T-helper 9 cell (primary cell): ENCODE results near the gene CHFR.
"Not testable (repeated sequence)": the region's sequence is repeated elsewhere in the genome, so short reads cannot be mapped to it uniquely, and the experiment has no call there.

Source experiments
- DNase-seq: peaks from one replicate; pipeline ENCODE4 v3.0.0-alpha.2; 2020
- total RNA-seq, 2 donors: gene quantifications; one replicate each; lab custom pipeline; 2026; lab: John Stamatoyannopoulos, UW

The CHFR gene, protein sequence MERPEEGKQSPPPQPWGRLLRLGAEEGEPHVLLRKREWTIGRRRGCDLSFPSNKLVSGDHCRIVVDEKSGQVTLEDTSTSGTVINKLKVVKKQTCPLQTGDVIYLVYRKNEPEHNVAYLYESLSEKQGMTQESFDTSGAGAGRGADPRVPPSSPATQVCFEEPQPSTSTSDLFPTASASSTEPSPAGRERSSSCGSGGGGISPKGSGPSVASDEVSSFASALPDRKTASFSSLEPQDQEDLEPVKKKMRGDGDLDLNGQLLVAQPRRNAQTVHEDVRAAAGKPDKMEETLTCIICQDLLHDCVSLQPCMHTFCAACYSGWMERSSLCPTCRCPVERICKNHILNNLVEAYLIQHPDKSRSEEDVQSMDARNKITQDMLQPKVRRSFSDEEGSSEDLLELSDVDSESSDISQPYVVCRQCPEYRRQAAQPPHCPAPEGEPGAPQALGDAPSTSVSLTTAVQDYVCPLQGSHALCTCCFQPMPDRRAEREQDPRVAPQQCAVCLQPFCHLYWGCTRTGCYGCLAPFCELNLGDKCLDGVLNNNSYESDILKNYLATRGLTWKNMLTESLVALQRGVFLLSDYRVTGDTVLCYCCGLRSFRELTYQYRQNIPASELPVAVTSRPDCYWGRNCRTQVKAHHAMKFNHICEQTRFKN
- total RNA-seq: 79.9 to 91.4 reads per million in 2 donors

DNA sequence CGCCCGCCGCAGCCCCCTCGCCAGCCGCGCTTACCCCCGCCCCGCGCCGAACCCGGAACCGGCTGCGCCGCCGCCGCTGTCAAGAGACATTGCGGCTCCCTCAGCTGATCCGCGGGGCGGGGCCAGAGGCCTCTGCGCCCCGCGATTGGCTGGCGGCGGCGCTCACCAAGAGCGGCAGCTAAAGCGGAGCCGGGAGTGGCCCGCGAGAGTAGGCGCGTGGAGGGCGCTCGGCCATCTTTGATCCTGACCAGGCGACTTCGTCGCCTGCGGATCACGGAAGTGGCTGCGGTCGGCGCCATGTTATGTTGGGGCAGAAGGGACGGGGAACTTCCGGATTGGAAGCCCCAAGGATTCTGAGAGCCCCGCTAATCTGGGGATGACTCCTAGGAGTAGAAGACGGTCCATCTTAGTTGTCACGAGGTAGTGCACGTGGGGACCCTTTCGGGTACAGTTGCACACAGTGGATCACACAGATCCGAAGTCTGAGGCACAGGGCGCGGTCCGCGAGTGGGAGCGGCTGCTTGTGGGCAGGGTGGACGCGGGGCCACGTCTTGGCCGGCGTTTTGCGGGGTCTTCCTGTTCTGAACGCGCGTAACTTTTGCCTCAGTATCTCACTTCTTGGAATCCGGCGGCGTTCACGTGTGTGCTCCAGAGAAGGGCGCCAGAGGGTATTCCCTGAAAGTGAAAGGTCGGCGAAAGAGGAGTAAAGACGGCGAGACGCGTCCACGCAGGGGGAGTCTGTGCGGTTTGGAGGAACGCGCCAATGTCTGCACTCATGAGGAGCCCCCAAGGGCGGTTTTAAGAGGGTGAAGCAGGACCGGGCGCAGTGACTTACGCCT is at the start of gene CHFR:
CHFR (minus strand) TSS at position 93 of the 839 bp plus-strand sequence. CDS start 277 bp downstream, outside the sequence.
- peak; percentile 85 for DNase-seq

DNA sequence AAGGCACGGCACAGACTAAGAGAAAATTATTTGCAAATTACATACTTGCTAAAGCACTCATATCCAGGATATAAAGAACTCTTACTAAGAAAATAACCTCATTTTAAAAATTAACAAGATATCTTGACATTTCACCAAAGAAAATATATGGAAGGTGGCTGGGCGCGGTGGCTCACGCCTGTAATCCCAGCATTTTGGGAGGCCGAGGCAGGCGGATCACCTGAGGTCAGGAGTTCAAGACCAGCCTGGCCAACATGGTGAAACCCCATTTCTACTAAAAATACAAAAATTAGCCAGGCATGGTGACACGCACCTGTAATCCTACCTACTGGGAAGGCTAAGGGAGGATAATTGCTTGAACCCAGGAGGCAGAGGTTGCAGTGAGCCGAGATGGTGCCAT is 49.5 kb upstream of the CHFR start:
- DNase-seq: not testable (repeated sequence)

DNA sequence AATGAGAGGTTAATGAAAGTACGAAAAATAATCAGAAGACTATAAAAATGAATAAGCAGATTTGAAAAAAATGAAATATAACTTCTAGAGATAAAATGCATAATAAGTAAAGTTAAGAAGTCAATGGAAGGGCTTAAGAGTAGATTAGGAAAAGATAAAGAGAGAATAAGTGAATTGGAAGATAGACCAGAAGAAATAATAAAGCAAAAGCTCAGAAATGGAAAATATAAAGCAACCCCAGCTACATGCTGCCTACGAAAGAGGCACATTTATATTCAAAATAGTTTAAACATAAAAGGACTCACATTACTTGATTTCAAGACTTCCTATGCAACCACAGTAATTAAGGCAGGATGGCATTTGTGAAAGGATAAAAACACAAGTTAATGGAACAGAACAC is 48.8 kb upstream of the CHFR start:
- DNase-seq: no peak

DNA sequence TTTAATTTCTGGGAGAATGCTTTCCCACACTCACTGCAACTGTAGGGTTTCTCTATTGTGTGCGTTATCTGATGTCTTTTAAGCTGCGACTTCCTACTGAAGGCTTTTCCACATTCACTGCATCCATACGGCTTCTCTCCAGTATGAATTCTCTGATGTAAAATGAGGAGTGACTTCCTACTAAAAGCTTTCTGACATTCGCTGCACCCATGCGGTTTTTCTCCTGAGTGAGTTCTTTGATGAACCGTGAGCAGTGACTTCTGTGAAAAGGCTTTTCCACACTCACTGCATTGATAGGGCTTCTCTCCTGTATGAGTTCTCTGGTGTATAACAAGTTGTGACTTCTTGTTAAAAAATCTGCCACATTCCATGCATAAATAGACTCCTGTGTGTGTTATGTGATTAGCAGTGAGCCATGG is 39.0 kb upstream of the CHFR start:
- DNase-seq: no peak

DNA sequence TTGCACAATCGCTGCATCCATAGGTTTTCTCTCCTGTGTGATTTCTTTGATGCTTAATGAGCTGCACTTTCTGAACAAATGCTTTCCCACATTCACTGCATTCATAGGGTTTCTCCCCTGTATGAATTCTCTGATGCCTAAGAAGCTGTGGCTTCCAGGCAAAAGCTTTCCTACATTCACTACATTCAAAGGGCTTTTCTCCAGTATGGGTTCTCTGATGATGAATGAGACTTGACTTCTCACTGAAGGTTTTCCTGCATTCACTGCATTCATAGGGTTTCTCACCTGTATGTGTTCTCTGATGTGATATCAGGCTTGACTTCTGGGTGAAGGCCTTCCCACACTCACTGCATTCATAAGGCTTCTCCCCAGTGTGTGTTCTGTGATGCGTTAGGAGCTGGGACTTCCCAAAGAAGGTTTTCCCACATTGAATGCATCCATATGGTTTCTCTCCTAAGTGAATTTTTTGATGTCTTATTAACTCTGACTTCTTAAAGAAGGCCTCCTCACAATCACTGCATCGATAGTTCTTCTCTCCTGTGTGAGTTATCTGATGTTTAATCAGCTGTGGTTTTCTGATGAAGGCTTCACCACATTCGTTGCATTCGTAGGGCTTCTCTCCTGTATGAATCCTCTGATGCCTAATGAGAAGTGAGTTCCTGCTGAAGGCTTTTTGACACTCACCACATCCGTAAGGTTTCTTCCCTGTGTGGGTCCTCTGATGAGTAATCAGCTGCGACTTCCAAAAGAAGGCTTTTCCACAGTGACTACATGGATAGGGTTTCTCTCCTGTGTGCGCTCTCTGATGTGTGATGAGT is 38.4 kb upstream of the CHFR start:
- no peak for DNase-seq

DNA sequence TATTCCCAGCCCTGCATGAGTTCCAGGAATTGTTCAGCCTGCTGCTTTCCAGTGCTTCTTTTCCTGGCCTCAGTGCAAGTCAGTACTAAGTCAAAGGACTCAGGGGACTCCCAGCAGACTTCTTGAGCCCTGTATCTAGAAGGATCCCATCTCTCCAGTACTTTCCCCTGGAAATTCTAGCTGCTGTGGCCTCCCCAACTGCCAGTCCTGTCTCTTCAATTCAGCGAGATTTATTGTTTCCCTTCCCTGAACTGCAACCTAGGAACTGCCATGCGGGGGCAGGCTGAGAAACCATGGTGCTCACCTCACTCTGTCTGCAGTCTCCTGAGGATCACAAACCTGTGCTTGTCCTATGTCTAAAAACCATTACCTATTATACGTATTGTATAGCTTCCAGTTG is 37.0 kb upstream of the CHFR start:
- no peak for DNase-seq

DNA sequence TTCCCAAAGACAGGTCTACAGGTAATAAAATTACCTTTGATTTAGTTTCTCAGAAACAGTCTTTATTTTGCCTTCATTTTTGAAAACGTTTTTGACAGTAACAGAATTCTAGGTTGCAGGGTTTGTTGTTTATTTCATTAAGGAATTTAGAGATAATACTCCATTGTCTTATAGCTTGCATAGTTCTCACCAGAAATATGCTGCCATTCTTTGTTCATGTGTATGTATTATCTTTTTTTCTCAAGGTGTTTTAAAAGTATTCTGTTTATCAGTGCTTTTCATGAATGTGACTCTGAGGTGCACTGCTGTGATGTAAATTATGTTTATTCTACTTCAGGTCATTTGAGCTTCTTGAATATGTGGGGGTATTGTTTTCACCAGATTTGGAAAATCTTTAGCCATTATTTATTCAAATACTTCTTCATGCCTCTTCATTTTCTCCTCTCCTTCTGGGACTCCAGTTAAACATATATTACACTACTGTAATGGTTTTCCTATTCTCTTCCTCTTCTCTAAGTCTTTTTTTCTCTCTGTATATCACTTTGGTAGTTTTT is 36.0 kb upstream of the CHFR start:
- no peak for DNase-seq

DNA sequence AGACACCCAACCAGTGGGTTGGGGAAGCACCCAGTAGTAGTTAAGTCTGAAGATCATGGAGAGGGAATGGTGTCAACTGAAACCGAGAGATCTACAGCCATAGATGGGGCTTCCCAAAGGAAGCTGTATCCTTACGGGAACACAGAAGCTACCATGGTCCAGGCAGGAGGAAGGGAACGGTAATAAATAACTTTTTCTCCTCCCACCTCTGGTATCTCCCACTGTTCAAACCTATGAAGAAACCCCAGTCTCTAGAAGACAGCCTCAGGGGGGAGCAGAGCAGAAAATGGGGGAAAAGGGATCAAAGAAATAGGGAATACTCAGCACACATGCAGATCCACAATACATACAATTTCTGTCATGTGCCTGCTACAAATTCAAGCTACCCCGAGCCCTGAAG is 35.3 kb upstream of the CHFR start:
- no peak for DNase-seq

DNA sequence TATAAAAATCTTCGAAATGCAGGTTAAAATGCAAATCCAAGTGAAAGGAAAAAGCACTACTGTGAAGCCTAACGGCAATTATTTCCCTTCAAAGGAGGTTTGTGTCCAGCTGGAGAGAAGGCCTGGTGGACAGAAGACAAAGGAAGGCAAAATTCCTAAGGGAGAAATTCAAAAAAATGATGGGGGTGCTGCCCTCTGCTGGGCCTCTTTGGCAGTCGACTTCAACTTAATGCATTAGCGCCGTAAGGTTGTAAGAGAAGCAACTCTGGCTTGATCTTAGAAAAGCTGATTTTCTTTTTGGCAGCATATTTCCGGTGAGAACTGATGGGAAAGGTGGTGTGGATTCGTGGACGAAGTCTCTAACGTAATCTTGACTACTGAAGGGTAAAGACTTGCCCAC is 34.3 kb upstream of the CHFR start:
- DNase-seq: no peak

DNA sequence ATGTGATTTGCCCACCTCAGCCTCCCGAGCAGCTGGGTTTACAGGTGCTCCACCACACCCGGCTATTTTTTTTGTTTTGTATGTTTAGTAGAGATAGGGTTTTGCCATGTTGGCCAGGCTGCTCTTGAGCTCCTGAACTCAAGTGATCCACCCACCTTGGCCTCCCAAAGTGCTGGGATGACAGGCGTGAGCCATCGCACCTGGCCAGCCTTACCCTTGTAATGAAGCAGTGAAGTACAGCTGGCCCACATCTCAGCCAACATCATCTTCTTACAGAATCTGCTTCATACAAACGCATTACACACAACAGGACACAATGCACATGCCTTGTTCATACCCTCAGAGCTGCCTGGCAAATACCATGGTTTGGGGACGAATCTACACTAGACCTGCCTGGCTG is 31.3 kb upstream of the CHFR start:
- DNase-seq: no peak

DNA sequence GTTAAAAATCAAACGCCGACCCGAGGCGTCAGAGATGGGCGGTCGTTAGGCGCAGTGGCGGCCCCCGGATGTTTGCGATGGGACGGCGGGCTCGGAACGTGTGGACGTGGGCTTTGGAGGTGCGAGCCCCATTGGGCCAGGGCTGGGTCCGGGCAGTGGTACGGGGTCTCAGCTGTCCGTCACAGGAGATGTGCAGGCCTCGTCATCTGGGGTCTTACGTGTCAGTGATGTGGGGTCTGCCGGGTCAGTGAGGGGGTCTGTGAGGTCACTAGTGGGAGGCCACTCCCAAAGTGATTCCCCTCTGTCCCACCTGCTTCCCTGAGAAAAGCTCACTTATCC is 21.6 kb upstream of the CHFR start:
- DNase-seq: no peak

DNA sequence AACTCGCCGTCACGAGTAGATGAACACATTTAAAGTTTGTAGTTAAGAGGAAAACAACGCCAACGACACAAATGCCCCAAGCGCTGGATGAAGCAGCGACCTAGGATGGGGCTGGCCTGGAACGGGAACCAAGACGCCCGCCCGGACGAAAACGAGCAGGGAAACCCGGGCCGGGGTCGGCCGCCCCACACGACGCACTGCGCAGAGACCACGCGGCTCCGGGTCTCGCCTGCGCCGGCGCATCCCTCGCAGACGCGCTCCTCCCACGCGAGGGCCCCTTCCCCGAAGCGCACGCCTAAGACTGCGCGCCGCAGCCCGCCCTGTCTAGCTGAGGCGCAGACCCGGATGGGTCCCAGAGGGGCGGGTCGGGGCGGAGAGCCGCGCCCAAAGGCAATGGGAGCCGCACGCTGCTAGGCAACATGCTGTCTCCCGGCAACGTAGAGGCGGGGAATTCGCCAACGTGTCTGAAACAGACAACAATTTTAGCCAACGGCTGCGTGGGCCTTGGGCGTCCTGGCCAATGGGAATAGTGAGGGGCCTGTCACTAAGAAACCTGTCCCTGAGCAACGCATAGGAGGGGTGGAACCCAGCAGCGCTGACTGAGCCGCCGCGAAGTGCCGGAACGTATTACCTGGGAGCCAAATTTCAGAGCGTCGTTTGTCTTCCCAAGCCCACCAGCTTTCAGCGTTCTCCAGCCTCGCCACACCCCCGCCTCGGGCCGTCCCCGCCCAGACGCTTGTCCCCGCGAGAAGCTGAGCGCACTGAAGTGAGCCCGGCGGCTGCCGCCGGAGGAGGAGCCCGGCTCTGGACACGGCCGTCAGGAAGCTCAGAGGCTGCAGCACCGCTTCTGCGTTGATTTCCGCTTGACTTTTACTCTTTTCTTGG is 21.0 kb upstream of the CHFR start:
- DNase-seq: peak; percentile 85

DNA sequence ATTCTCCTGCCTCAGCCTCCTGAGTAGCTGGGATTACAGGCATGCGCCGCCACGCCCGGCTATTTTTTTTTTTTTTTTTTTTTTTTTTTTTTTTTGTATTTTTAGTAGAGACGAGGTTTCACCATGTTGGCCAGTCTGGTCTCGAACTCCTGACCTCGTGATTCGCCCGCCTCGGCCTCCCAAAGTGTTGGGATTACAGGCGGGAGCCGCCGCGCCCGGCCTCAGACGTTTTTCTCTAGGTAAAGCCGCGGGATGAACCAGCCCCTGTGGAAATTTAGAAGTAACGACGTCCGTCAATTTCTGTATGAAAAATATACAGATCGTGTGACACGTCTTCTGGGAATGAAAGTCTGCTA is 20.4 kb upstream of the CHFR start:
- DNase-seq: not testable (repeated sequence)

DNA sequence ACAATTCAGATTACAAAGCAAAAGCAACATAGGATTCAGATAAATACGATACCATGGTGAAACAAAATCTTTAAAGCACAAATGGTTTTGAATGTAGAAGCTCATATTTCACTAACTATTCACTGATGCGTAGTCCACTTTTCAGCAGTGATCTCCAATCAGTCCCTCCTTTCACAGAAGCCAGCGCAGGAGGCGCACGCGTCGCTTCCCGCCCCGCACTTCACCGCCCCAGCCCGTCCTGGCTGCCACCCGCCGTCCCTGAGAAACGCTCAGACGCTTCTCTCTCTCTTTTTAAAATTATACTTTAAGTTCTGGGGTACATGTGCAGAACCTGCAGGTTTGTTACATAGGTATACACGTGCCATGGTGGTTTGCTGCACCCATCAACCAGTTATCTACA is 19.8 kb upstream of the CHFR start:
- DNase-seq: no peak

DNA sequence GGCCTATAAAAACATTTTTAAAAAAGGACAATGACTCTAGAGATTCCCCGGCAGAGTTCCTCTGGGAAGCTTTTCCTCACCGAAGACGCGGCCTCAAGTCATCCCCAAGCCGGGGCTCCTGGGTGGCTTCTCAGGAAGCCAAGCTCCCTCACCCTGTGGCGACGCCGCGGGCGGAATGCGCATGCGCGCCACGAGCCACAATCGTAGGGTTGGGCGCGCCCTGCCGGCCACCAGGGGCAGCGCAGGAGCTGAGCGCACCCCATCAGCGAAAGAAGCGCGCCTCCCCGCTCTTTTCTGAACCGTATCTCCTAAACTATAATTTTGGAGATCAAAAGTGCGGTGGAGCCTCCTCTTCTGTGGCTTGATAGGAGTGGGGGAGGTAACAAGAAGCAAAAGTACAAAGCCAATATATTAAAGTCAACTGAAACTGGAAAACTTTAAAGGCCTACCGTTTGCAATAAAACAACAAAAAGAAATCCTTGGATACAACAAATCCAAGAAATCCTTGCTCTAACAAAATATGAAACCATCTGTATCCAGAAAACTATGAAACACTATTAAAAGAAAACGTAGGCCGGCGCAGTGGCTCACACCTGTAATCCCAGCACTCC is 17.4 kb upstream of the CHFR start:
- peak; percentile 86 for DNase-seq

DNA sequence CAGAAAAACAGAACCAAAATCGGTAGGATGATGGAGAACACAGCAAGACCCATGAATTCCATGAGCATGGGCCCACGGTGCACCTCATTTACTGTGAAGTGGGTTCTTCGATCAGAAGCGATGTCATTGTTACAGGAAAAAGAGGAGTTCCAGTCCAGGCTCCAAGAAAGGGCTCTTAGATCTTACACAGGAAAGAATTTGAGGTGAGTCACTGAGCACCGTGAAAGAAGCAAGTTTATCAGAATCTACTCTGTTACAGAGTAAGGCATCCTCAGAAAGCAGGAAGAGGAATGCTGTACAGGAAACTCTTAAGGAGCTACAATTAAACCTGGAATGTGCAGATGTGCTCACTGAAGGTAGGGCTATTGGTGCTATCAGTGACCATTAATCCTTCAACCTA is 11.6 kb upstream of the CHFR start:
- DNase-seq: no peak

DNA sequence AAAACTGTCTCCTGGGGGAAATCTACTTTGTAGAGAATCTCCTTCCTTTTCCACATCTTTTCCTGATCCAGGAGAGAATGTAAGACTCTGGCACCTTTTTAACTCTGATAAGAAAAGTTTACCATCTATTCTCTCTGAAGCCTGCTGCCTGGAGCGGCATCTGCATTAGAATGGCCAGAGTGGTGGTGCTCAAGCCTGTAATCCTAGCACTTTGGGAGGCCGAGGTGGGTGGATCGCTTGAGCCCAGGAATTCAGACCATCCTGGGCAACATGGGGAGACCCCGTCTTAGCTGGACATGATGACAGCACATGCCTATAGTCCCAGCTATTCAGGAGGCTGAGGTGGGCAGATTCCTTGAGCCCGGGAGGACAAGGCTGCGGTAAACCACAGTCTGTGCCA is 1.4 kb upstream of the CHFR start:
- no peak for DNase-seq

DNA sequence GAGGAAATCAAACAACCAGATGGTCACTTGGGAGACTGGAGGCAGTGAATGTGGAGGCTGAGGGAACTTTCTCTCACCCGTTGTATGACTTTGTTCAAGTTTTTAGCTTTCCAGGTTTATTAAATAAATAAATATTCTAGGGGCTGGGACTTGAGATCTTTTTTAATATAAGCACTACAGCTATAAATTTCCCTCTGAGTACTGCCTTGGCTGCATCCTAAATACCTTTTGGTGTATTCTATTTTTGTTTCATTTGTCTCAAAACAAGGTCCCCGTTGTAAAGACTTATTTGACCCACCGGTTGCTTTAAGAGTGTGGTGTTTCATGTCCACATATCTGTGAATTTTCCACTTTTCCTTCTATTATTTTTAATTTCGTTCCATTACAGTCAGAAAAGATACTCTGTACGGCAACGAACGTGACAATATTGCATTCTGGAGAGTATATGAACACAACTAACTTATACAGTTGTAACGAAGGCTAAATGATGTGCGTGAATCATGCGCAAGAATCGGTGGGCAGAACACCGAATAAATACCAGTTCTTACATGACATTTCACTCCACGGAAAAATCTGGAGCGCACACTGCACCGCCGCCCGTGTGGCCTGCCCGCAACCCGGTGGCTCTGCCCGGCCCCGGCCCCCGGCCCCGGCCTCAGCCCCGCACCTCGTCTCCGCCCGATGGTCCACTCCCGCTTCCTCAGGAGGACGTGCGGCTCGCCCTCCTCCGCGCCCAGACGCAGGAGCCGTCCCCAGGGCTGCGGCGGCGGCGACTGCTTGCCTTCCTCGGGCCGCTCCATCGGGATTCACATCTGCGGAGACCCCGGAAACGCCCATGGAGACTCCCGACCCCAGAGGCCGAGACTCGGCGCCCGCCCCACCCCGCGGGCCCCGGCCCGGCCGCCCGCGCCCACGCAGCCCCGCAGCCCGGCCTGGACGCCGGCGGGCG is 602 bp downstream of the CHFR start:
- no peak for DNase-seq

DNA sequence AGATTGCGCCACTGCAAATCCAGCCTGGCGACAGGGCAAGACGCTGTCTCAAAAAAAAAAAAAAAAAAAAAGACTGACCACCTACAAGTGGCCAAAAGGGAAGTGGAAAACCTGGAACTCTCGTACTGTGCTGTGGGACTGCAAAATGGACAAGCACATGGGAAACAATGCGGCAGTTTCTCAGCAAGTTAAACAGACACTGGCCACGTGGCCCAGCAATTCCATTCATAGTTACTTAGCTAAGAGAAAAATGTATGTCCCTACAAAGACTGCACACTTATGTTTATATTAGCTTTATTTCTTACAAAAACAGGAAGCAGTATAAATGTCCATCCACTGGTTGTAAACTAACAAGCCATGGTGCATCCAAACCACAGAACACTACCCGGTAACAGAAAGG is 5.6 kb downstream of the CHFR start:
- no peak for DNase-seq

DNA sequence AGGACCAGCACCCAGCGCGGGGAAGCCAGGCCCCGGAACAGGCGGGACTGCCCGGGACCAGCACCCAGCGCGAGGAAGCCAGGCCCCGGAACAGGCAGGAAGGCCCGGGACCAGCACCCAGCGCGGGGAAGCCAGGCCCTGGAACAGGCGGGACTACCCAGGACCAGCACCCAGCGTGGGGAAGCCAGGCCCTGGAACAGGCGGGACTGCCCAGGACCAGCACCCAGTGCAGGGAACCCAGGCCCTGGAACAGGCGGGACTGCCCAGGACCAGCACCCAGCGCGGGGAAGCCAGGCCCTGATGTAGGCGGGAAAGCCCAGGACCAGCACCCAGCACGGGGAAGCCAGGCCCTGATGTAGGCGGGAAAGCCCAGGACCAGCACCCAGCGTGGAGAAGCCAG is 12.8 kb downstream of the CHFR start:
- DNase-seq: not testable (repeated sequence)
